Nucleus accumbens (tissue), 56 donors: ENCODE data around the gene PCK2.

Experiments
- DNase-seq, 56 donors: peaks; one replicate each; lab custom pipeline; 2025; lab: John Stamatoyannopoulos, UW

The PCK2 gene

GRCh38 chr14:24132976-24133375 is 38.9 kb downstream of the PCK2 start:
- DNase-seq = no peak

DNA sequence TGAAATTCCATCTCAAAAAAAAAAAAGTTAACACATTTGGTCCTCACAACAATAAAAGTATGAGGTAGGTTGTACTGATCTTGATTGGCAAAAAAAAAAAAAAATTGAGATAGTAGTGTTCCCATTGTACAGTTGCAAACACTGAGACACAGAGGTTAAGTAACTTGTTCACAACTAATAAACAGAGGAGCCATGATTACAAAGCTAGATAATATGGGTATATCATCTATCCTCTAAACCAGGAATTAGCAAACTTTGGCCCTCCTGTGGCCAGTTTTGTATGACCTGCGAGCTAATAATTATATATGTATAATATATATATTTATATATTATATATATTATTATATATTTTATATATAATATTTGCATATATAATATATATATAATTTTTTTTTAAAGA is 39.6 kb downstream of the PCK2 start:
- no peak for DNase-seq

DNA sequence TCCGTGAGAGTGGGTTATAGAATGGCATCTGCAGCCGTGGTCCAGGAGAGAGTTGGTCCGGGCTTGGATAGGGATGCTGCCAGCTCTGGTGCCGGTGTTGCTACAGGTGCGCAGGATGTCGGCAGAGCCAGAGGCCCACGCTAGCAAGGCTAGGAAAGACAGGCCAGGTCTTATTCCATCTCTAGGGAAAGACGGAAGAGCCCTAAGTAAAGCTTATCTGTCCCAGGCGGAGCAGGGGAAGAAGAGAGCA is 41.4 kb downstream of the PCK2 start:
- peak in 2 of 56 donors; percentile 44 to 49 for DNase-seq

GRCh38 chr14:24135834-24136683 is 41.9 kb downstream of the PCK2 start, which contains the start of gene PSME1:
PSME1 (plus strand) TSS chr14:24136194; CDS start chr14:24136263, 69 bp downstream.
- DNase-seq = peak; percentile 48 to 95 (median 89)

DNA sequence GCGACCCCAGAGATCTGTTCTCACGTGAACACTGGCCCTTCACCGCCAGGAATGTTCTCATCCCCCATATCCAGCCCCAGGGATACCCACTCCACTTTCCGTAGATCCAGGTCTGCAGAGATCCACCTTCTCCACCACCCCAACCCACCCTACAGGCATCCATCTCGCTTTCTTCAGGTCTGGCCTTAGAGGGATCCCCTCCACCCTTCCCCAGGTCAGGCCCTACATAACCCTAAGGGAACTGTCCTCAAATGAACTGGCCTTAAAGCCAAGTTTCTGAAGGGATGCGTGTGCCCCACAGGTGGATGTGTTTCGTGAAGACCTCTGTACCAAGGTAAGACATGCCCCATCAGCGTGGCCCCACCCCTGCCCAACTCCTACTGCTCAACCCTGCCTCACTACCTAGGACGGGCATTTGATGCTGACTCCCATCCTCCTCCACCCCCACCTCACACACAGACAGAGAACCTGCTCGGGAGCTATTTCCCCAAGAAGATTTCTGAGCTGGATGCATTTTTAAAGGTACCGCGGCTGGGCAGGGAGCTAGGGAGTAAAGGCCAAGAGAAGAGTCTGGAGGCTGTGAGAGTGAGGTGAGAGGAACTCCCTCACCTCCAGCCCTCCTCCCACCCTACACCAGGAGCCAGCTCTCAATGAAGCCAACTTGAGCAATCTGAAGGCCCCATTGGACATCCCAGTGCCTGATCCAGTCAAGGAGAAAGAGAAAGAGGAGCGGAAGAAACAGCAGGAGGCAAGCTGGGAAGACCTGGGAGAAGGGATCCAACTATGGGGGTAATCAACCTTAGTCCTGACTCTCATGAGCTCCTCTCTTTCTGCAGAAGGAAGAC is 42.8 kb downstream of the PCK2 start:
- DNase-seq = no peak

GRCh38 chr14:24137529-24138395 is 43.7 kb downstream of the PCK2 start:
- DNase-seq = no peak

GRCh38 chr14:24138396-24139271 is 44.5 kb downstream of the PCK2 start:
- no peak for DNase-seq

- DNase-seq = no peak
Measured at GRCh38 chr14:24139272-24139934, 45.3 kb downstream of the PCK2 start.

DNA sequence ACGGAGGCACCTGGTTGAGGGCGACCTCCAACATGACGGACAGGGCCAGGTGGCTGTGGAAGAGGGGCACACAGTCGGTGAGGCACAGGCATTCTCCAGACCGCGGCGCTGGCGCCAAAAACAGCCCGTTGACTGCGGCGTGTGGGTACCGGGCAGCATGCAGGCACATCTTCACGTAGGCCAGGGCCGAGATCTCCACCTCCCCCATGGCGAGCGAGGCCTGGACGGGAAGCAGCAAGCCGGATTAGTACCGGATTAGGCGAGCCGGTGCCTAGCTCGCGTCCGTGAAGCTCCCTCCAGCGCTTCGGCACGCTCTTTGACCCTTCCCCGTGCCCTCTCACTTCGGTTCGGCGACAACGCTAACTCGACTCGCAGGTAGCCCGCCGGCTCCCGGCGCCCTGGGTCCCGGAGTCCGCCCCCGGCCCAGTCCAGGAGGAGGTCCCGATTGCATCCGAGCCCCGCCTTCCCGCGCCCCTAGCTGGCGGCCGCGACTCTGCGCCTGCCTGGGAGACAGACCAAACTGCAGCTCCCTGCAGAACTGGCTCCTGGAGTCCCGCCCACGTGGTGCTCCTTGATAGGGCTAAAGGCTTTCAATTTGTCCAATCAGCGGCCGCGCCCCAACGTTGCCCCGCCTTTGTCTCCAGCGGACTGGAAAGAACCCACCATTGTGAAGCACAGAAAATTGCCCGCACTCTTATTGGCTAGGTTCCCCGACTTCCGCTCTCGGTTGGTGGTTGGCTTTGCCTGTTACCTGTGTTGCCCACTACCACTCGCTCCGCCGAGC is 47.2 kb downstream of the PCK2 start, which contains the start of gene EMC9:
TSS of gene EMC9 (minus strand) at position 495 of the 784 bp plus-strand sequence. CDS start at position 208, 287 bp downstream.
- peak; percentile 90 to 100 (median 99) for DNase-seq

DNA sequence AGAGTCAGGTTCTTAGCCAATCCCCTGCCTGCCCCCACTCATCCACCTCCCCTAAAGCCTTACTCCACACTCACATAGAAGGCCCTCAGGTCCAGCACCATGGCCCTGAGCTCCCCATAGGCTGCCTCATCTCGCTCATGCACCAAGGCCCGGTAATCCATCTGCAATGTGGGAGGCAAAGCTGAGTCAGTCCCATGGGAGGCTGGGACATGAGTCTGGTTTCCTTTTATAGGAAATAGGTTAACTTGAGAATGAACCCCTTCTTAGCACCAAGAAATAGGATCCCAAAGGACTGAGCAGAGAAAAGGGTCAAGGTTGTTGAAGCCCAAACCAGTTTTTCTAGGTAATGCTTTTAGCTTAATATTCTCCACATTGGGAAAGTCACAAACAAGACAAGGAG is 49.4 kb downstream of the PCK2 start:
- DNase-seq = no peak

DNA sequence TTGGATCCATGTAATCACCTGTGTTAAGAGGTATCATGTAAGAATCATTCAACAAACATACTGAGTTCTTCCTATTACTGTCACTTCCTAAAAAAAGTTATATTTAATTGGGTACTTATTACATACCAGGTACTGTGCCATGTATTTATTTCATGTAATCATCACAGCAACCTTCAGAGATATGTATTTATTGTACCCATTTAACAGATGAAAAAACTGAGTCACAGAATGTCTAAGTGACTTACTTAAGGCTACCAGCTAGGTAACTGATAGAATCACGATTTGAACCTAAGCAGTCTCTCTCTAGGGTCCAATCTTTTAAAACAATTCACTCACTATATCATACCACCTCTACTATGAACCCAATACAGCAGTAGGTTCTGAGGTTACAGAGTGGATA is 50.3 kb downstream of the PCK2 start:
- no peak for DNase-seq

GRCh38 chr14:24145219-24145618 is 51.1 kb downstream of the PCK2 start:
- DNase-seq = no peak

GRCh38 chr14:24145690-24146452 is 51.8 kb downstream of the PCK2 start:
- DNase-seq = no peak

- DNase-seq = peak; percentile 48 to 91 (median 79)
Measured at GRCh38 chr14:24146453-24146977, 52.4 kb downstream of the PCK2 start, which contains the start of gene PSME2. PSME2 (minus strand) TSS chr14:24146610; CDS start chr14:24146581, 29 bp downstream.

DNA sequence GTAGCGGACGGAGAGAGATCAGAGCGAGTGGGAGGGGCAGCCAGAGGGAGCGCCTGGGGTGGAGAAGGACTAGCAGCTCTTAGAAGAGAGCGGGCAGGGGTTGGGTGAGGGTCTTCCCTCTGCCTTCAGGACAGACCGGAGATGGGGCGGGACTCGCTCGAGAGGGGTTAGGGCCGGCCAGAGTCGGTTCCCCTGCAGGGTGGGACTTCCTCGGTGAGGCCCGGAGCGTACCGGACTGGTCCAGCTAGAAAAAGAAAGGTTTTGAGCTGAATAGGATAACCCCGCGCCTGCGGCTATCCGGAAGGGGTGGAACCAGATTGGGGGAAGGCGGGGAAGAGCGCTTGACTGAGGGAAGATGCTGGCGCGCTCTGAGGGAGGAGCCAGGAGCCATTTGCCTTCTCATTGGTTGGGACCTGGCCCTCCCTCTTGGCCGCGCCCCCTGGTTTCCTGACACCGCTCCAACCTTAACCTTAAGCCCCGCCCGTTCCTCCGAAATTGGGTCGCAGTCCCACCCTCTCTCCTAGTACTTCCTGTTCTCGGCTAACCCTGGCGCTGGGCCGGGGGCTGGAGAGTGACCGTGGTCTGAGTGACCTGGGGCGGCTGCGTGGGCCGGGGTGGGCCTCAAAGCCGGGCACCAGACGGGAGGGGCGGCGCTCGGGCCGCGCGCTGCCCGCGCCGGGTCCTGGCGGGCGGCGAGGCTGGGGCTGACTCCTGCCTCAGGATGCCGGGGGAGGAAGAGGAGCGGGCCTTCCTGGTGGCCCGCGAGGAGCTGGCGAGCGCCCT is 53.1 kb downstream of the PCK2 start, which contains the start of gene RNF31:
TSS of gene RNF31 (plus strand) at position 521 of the 783 bp plus-strand sequence. CDS start at position 722, 201 bp downstream.
- DNase-seq = peak; percentile 74 to 98 (median 95)
